NOMO-1 treated with DMSO at 0.1 percent for 48 hours (cell line): Measurements from ENCODE around the gene MICAL2.

Experiments
- DNase-seq: peaks from one replicate; lab custom pipeline; 2025; ENCODE audit not compliant: unreplicated experiment; lab: John Stamatoyannopoulos, UW

Gene MICAL2

GRCh38 chr11:12200991-12201985 lies 90.9 kb downstream of the MICAL2 start:
- DNase-seq = no peak

GRCh38 chr11:12202661-12203310 lies 92.4 kb downstream of the MICAL2 start:
- DNase-seq = no peak

GRCh38 chr11:12204506-12204905 lies 94.1 kb downstream of the MICAL2 start:
- no peak for DNase-seq

GRCh38 chr11:12205330-12205729 lies 94.9 kb downstream of the MICAL2 start:
- no peak for DNase-seq

- no peak for DNase-seq
Observed at GRCh38 chr11:12206529-12206928, 96.1 kb downstream of the MICAL2 start.

- DNase-seq = no peak
Observed at GRCh38 chr11:12207384-12208150, 97.2 kb downstream of the MICAL2 start.

GRCh38 chr11:12209096-12209495 lies 98.7 kb downstream of the MICAL2 start:
- no peak for DNase-seq

- DNase-seq = no peak
Observed at GRCh38 chr11:12210200-12210599, 99.8 kb downstream of the MICAL2 start.

GRCh38 chr11:12211331-12212065 lies 101.1 kb downstream of the MICAL2 start:
- DNase-seq = no peak

GRCh38 chr11:12212174-12212820 lies 101.9 kb downstream of the MICAL2 start:
- no peak for DNase-seq

- DNase-seq = no peak
Observed at GRCh38 chr11:12212821-12213185, 102.4 kb downstream of the MICAL2 start.

- no peak for DNase-seq
Observed at GRCh38 chr11:12213883-12214282, 103.5 kb downstream of the MICAL2 start.

GRCh38 chr11:12214751-12215150 lies 104.4 kb downstream of the MICAL2 start:
- DNase-seq = no peak

- peak; percentile 77 for DNase-seq
Observed at GRCh38 chr11:12215181-12215593, 104.8 kb downstream of the MICAL2 start.

- no peak for DNase-seq
Observed at GRCh38 chr11:12216041-12216451, 105.7 kb downstream of the MICAL2 start.

GRCh38 chr11:12216671-12217374 lies 106.4 kb downstream of the MICAL2 start:
- DNase-seq = no peak

GRCh38 chr11:12217879-12218278 lies 107.5 kb downstream of the MICAL2 start:
- DNase-seq = no peak

- no peak for DNase-seq
Observed at GRCh38 chr11:12218909-12219308, 108.5 kb downstream of the MICAL2 start.

- no peak for DNase-seq
Observed at GRCh38 chr11:12219757-12220156, 109.4 kb downstream of the MICAL2 start.

- no peak for DNase-seq
Observed at GRCh38 chr11:12220305-12220704, 109.9 kb downstream of the MICAL2 start.
